PC-3 (cell line): ENCODE results near the gene CKB. TPM values are rescaled to one million over a fixed set of nuclear protein-coding genes. Genes with fewer than 3 reads are reported as not detected.

Experiments
- ATAC-seq: fragments of 200-7000 bp; cut with Tn5 transposase; 2 replicates; pipeline ENCODE4 v1.9.1; 2020; ENCODE audit warnings: mild to moderate bottlenecking, moderate library complexity
- BruUV-seq: library from RNA; stranded (reverse); fragments of 400-500 nt; replicated peaks from 2 replicates; lab custom pipeline; 2021; lab: Mats Ljungman, UMichigan
- CTCF ChIA-PET: fragments of 300-600 bp; sonication (Branson Sonifier 250); formaldehyde crosslinking; loops from one replicate; lab custom pipeline; 2022; ENCODE audit warnings: antibody characterized with exemption; lab: Charles Lee
- POLR2A ChIA-PET: fragments of 300-600 bp; sonication (Branson Sonifier 250); formaldehyde crosslinking; loops from one replicate; lab custom pipeline; 2022; ENCODE audit warnings: antibody characterized with exemption; ENCODE audit not compliant: unreplicated experiment; lab: Charles Lee
- DNase-seq: peaks from one replicate; pipeline ENCODE4 v3.0.0-alpha.2; 2015
- H2AFZ ChIP-seq: fragments of 300-600 bp; sonication (generic); 2 replicates; pipeline ENCODE4 v1.6.0; 2016; ENCODE audit warnings: antibody characterized with exemption, low read length
- H3F3A ChIP-seq: fragments of 300-600 bp; sonication (generic); one replicate; pipeline ENCODE4 v1.6.0; 2017; ENCODE audit warnings: antibody characterized with exemption, low read length, control low read depth, mild to moderate bottlenecking; ENCODE audit not compliant: unreplicated experiment
- H3K27ac ChIP-seq: fragments of 300-600 bp; sonication (generic); 2 replicates; pipeline ENCODE4 v1.5.1; 2016; ENCODE audit warnings: mild to moderate bottlenecking, low read length
- H3K27me3 ChIP-seq: fragments of 300-600 bp; sonication (generic); 2 replicates; pipeline ENCODE4 v1.6.1; 2016; ENCODE audit warnings: low read length, mixed read lengths
- H3K36me3 ChIP-seq: fragments of 300-600 bp; sonication (generic); 2 replicates; pipeline ENCODE4 v1.6.1; 2016; ENCODE audit warnings: low read depth, mixed run types, low read length, mixed read lengths
- H3K4me1 ChIP-seq: fragments of 300-600 bp; sonication (generic); 2 replicates; pipeline ENCODE4 v1.5.1; 2016; ENCODE audit warnings: low read length; ENCODE audit not compliant: insufficient read depth
- H3K4me2 ChIP-seq: fragments of 300-600 bp; sonication (generic); 2 replicates; pipeline ENCODE4 v1.6.0; 2016; ENCODE audit warnings: low read length
- H3K4me3 ChIP-seq: fragments of 300-600 bp; sonication (generic); 2 replicates; pipeline ENCODE4 v1.5.1; 2016; ENCODE audit warnings: mild to moderate bottlenecking, low read length, mixed read lengths
- H3K79me2 ChIP-seq: fragments of 300-600 bp; sonication (generic); 2 replicates; pipeline ENCODE4 v1.6.1; 2017; ENCODE audit warnings: low read length, mixed read lengths
- H3K9ac ChIP-seq: fragments of 300-600 bp; sonication (generic); 2 replicates; pipeline ENCODE4 v1.6.0; 2016; ENCODE audit warnings: mild to moderate bottlenecking, low read length
- H3K9me2 ChIP-seq: fragments of 300-600 bp; sonication (generic); replicated peaks from 2 replicates; pipeline ENCODE4 v1.6.1; 2016; ENCODE audit warnings: mixed run types, low read length, mixed read lengths
- H3K9me3 ChIP-seq: fragments of 300-600 bp; sonication (generic); 2 replicates; pipeline ENCODE4 v1.6.1; 2016; ENCODE audit warnings: low read length, mixed read lengths
- H4K20me1 ChIP-seq: fragments of 300-600 bp; sonication (generic); 2 replicates; pipeline ENCODE4 v1.6.1; 2016; ENCODE audit warnings: low read length, mixed read lengths
- CTCF ChIP-seq: fragments of 300-600 bp; sonication (generic); conservative IDR thresholded peaks from 2 replicates; pipeline ENCODE4 v1.5.1; 2017; ENCODE audit warnings: antibody characterized with exemption, low read depth, mild to moderate bottlenecking, low read length
- EZH2 ChIP-seq: fragments of 300-600 bp; sonication (generic); IDR thresholded peaks from one replicate; pipeline ENCODE4 v1.6.1; 2017; ENCODE audit warnings: antibody characterized with exemption, mild to moderate bottlenecking, low read length; ENCODE audit not compliant: unreplicated experiment
- EZH2phosphoT487 ChIP-seq: fragments of 300-600 bp; sonication (generic); IDR thresholded peaks from 2 replicates; pipeline ENCODE4 v1.6.1; 2018; ENCODE audit warnings: mild to moderate bottlenecking, antibody characterized with exemption, low read length, borderline replicate concordance
- intact Hi-C: fragments of 100-400 bp; cut with micrococcal nuclease; formaldehyde crosslinking; loops from 2 replicates; pipeline ENCODE4 v1.9.0; 2023
- total RNA-seq: library from RNA; depleted of rRNA; stranded (reverse); fragments of >200 nt; gene quantifications from 2 replicates; pipeline ENCODE4 v1.2.3, GENCODE V29; 2014

Gene CKB
- total RNA-seq, 1 experiment from 2014 or later = 299 TPM

DNA sequence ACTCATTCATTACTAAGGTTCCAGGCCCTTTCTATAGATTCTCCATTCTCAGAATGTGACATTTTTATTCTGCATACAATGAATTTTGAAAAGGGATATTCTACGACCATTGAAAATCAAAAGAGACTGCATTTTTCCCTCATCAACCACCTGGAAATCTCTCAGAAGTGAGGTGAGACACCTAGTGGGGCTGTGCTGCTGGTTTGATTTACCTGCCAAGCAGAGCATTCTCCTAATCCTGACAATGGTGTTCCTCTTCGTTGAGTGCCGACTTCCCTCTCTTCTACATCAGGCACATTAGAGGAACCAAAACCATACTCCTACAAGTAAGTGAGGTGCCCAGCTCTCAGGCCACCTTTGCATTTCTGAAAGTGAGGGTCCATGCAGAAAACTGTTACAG is 14.9 kb downstream of the CKB start:
- Histone ChIP-seq H3K4me1 (no peaks in the 10 kb centered on the region), H3K4me3 (no peak overlapping the region), H3K79me2 (no peaks in the 10 kb centered on the region), H2AFZ (no peak overlapping the region), H3K27ac (no peak overlapping the region), H3K9me3 (no peaks in the 10 kb centered on the region), H3K9ac (no peak overlapping the region), H3K4me2 (no peak overlapping the region), H4K20me1 (no peaks in the 10 kb centered on the region), H3K9me2 (no peaks in the 10 kb centered on the region), H3F3A (no peaks in the 10 kb centered on the region), H3K36me3 (peaks cover 33% of the 10 kb centered on the region), H3K27me3 (no peaks in the 10 kb centered on the region)
- no peak for ATAC-seq
- POLR2A ChIA-PET = no interaction called here
- TF ChIP-seq EZH2phosphoT487 (no peak), EZH2 (no peak), CTCF (no peak)
- no peak for DNase-seq
- CTCF ChIA-PET = no interaction called here
- no TSS peak for BruUV-seq
- intact Hi-C loops = no loop called here

DNA sequence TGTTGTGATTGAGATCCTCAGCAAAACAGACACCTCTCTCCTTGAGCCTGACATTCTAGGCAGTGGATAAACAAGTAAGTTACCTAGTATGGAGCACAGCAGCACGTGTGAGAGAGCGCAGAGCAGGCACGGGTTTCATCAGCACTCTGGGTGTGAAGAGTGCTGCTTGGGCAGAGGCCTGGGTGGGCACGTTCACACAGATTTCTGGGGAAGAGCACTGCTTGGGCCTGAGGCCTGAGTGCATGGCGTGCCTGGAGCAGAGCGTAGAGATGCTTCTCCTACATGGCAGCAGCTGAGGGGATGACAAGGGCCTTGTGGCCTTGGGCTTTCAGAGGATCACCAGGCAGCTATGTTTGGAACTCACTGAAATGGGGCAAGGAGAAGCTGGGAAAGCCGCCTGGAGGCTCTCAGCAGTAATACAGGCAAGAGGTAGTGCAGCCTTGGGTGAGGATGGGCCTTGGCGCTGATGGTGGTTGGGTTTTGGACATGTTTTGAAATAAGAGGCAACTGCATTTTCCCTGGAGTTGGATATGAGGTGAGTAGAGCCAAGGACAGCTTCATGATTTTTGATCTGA is 17.6 kb downstream of the CKB start:
- no peak for DNase-seq
- peaks cover 48% of the 10 kb centered on the region for H3K36me3 ChIP-seq
- H3K79me2 ChIP-seq = no peaks in the 10 kb centered on the region
- H3K9me3 ChIP-seq = no peaks in the 10 kb centered on the region
- H3F3A ChIP-seq = no peaks in the 10 kb centered on the region
- ATAC-seq = peak; percentile 41; the same call in 1 of the 2 replicates
- POLR2A ChIA-PET = no interaction called here
- no peak overlapping the region for H2AFZ ChIP-seq
- H3K27ac ChIP-seq = no peak overlapping the region
- BruUV-seq = no TSS peak
- H3K27me3 ChIP-seq = no peaks in the 10 kb centered on the region
- H3K4me3 ChIP-seq = no peak overlapping the region
- TF ChIP-seq EZH2 = no peak
- peak; percentile 19; the same call in 1 of the 2 replicates for TF ChIP-seq CTCF
- intact Hi-C loops = no loop called here
- H3K9ac ChIP-seq = no peak overlapping the region
- no peaks in the 10 kb centered on the region for H3K9me2 ChIP-seq
- CTCF ChIA-PET = no interaction called here
- H3K4me1 ChIP-seq = no peaks in the 10 kb centered on the region
- no peaks in the 10 kb centered on the region for H4K20me1 ChIP-seq
- H3K4me2 ChIP-seq = no peak overlapping the region

GRCh38 chr14:103503296-103503695 is 19.3 kb downstream of the CKB start:
- POLR2A ChIA-PET = no interaction called here
- ATAC-seq (no peak), DNase-seq (no peak)
- BruUV-seq = no TSS peak
- H3K4me1 ChIP-seq = no peaks in the 10 kb centered on the region
- H2AFZ ChIP-seq = no peak overlapping the region
- no peak overlapping the region for H3K4me2 ChIP-seq
- intact Hi-C loops = no loop called here
- H3K27me3 ChIP-seq = no peaks in the 10 kb centered on the region
- no peak overlapping the region for H3K9ac ChIP-seq
- peaks cover 48% of the 10 kb centered on the region for H3K36me3 ChIP-seq
- H3K79me2 ChIP-seq = no peaks in the 10 kb centered on the region
- no peaks in the 10 kb centered on the region for H3K9me3 ChIP-seq
- TF ChIP-seq EZH2 (no peak), CTCF (no peak), EZH2phosphoT487 (no peak)
- H3K27ac ChIP-seq = no peak overlapping the region
- H3K9me2 ChIP-seq = no peaks in the 10 kb centered on the region
- no peaks in the 10 kb centered on the region for H4K20me1 ChIP-seq
- peaks cover 1% of the 10 kb centered on the region for H3F3A ChIP-seq
- CTCF ChIA-PET = no interaction called here
- H3K4me3 ChIP-seq = no peak overlapping the region
